WI38 (cell line): ENCODE measurements around the gene ALOX12.

Source experiments
- H3K4me3 ChIP-seq: 2 replicates; pipeline ENCODE4 v1.5.1; 2011; ENCODE audit warnings: low read depth, mild to moderate bottlenecking, control low read depth, low read length
- CTCF ChIP-seq: IDR thresholded peaks from 2 replicates; pipeline ENCODE4 v1.5.1; 2012; ENCODE audit warnings: low read depth, mild to moderate bottlenecking, control low read depth, low read length

The ALOX12 gene

GRCh38 chr17:7014261-7014994, 18.6 kb downstream of the ALOX12 start:
- TF ChIP-seq CTCF = peak; percentile 37
- peak overlapping the region; percentile 99 for H3K4me3 ChIP-seq

GRCh38 chr17:7014995-7015958, 19.4 kb downstream of the ALOX12 start:
- peak overlapping the region; percentile 99 for H3K4me3 ChIP-seq
- no peak; the same call in 1 of the 2 replicates for TF ChIP-seq CTCF

- no peak for TF ChIP-seq CTCF
- H3K4me3 ChIP-seq = no peak overlapping the region
Observed at GRCh38 chr17:7016418-7016817, 20.6 kb downstream of the ALOX12 start.

- no peak for TF ChIP-seq CTCF
- no peak overlapping the region for H3K4me3 ChIP-seq
Observed at GRCh38 chr17:7016886-7017826, 21.3 kb downstream of the ALOX12 start.

- no peak for TF ChIP-seq CTCF
- H3K4me3 ChIP-seq = no peak overlapping the region
Observed at GRCh38 chr17:7017827-7018200, 22.0 kb downstream of the ALOX12 start.

GRCh38 chr17:7018331-7018964, 22.6 kb downstream of the ALOX12 start:
- H3K4me3 ChIP-seq = no peak overlapping the region
- TF ChIP-seq CTCF = no peak
